ENCODE results near the gene RFX2.

Gene RFX2

GRCh38 chr19:6103217-6103644, 7.1 kb downstream of the RFX2 start:
- H3K4me3 ChIP-seq (ENCODE audit: low read length), result peak overlapping the region; percentile 21
- peaks cover 72% of the 10 kb centered on the region for H3K4me1 ChIP-seq (ENCODE audit: control insufficient read depth, insufficient read depth, low read length)
- peak; percentile 94 for DNase-seq (ENCODE audit: low read depth)
- peak overlapping the region; percentile 65 for H3K9ac ChIP-seq (ENCODE audit: low read length)
- no peaks in the 10 kb centered on the region for H3K9me3 ChIP-seq (ENCODE audit: control insufficient read depth, low read length)
- no peaks in the 10 kb centered on the region for H3K27me3 ChIP-seq (replicated peaks; ENCODE audit: control insufficient read depth, insufficient read depth, low read length)
- no peaks in the 10 kb centered on the region for H3K36me3 ChIP-seq (ENCODE audit: control insufficient read depth, insufficient read depth, low read length, severe bottlenecking)

GRCh38 chr19:6101991-6102390, 8.3 kb downstream of the RFX2 start:
- Histone ChIP-seq H3K36me3 (ENCODE audit: control insufficient read depth, insufficient read depth, low read length, severe bottlenecking) (no peaks in the 10 kb centered on the region), H3K9ac (ENCODE audit: low read length) (no peak overlapping the region), H3K9me3 (ENCODE audit: control insufficient read depth, low read length) (no peaks in the 10 kb centered on the region), H3K4me3 (ENCODE audit: low read length) (no peak overlapping the region), H3K4me1 (ENCODE audit: control insufficient read depth, insufficient read depth, low read length) (peaks cover 75% of the 10 kb centered on the region), H3K27me3 (replicated peaks; ENCODE audit: control insufficient read depth, insufficient read depth, low read length) (no peaks in the 10 kb centered on the region)
- DNase-seq (ENCODE audit: low read depth), result no peak

- Histone ChIP-seq H3K4me3 (ENCODE audit: low read length) (no peak overlapping the region), H3K36me3 (ENCODE audit: control insufficient read depth, insufficient read depth, low read length, severe bottlenecking) (no peaks in the 10 kb centered on the region), H3K9me3 (ENCODE audit: control insufficient read depth, low read length) (no peaks in the 10 kb centered on the region), H3K27me3 (replicated peaks; ENCODE audit: control insufficient read depth, insufficient read depth, low read length) (no peaks in the 10 kb centered on the region), H3K9ac (ENCODE audit: low read length) (no peak overlapping the region), H3K4me1 (ENCODE audit: control insufficient read depth, insufficient read depth, low read length) (peaks cover 75% of the 10 kb centered on the region)
- peak; percentile 43 for DNase-seq (ENCODE audit: low read depth)
These were observed 8.9 kb downstream of the RFX2 start for GRCh38 chr19:6101291-6101825.

- H3K4me1 ChIP-seq (ENCODE audit: control insufficient read depth, insufficient read depth, low read length), result peaks cover 70% of the 10 kb centered on the region
- no peak overlapping the region for H3K4me3 ChIP-seq (ENCODE audit: low read length)
- no peaks in the 10 kb centered on the region for H3K9me3 ChIP-seq (ENCODE audit: control insufficient read depth, low read length)
- no peak for DNase-seq (ENCODE audit: low read depth)
- no peaks in the 10 kb centered on the region for H3K27me3 ChIP-seq (replicated peaks; ENCODE audit: control insufficient read depth, insufficient read depth, low read length)
- no peak overlapping the region for H3K9ac ChIP-seq (ENCODE audit: low read length)
- no peaks in the 10 kb centered on the region for H3K36me3 ChIP-seq (ENCODE audit: control insufficient read depth, insufficient read depth, low read length, severe bottlenecking)
These were observed 9.9 kb downstream of the RFX2 start for GRCh38 chr19:6100284-6100915.

- Histone ChIP-seq H3K36me3 (ENCODE audit: control insufficient read depth, insufficient read depth, low read length, severe bottlenecking) (no peaks in the 10 kb centered on the region), H3K9me3 (ENCODE audit: control insufficient read depth, low read length) (no peaks in the 10 kb centered on the region), H3K4me3 (ENCODE audit: low read length) (no peak overlapping the region), H3K27me3 (replicated peaks; ENCODE audit: control insufficient read depth, insufficient read depth, low read length) (no peaks in the 10 kb centered on the region), H3K9ac (ENCODE audit: low read length) (peak overlapping the region; percentile 69), H3K4me1 (ENCODE audit: control insufficient read depth, insufficient read depth, low read length) (peaks cover 62% of the 10 kb centered on the region)
- no peak for DNase-seq (ENCODE audit: low read depth)
These were observed 10.7 kb downstream of the RFX2 start for GRCh38 chr19:6099599-6099998.

- Histone ChIP-seq H3K27me3 (replicated peaks; ENCODE audit: control insufficient read depth, insufficient read depth, low read length) (no peaks in the 10 kb centered on the region), H3K9ac (ENCODE audit: low read length) (peak overlapping the region; percentile 69), H3K4me3 (ENCODE audit: low read length) (peak overlapping the region; percentile 29), H3K9me3 (ENCODE audit: control insufficient read depth, low read length) (no peaks in the 10 kb centered on the region), H3K4me1 (ENCODE audit: control insufficient read depth, insufficient read depth, low read length) (peaks cover 57% of the 10 kb centered on the region), H3K36me3 (ENCODE audit: control insufficient read depth, insufficient read depth, low read length, severe bottlenecking) (no peaks in the 10 kb centered on the region)
- no peak for DNase-seq (ENCODE audit: low read depth)
These were observed 11.3 kb downstream of the RFX2 start for GRCh38 chr19:6099033-6099432.

GRCh38 chr19:6098574-6098973, 11.7 kb downstream of the RFX2 start:
- H3K4me3 ChIP-seq (ENCODE audit: low read length), result peak overlapping the region; percentile 29
- no peak for DNase-seq (ENCODE audit: low read depth)
- H3K9ac ChIP-seq (ENCODE audit: low read length), result peak overlapping the region; percentile 69
- H3K27me3 ChIP-seq (replicated peaks; ENCODE audit: control insufficient read depth, insufficient read depth, low read length), result no peaks in the 10 kb centered on the region
- H3K9me3 ChIP-seq (ENCODE audit: control insufficient read depth, low read length), result no peaks in the 10 kb centered on the region
- H3K4me1 ChIP-seq (ENCODE audit: control insufficient read depth, insufficient read depth, low read length), result peaks cover 53% of the 10 kb centered on the region
- H3K36me3 ChIP-seq (ENCODE audit: control insufficient read depth, insufficient read depth, low read length, severe bottlenecking), result no peaks in the 10 kb centered on the region

- Histone ChIP-seq H3K9me3 (ENCODE audit: control insufficient read depth, low read length) (no peaks in the 10 kb centered on the region), H3K4me3 (ENCODE audit: low read length) (no peak overlapping the region), H3K36me3 (ENCODE audit: control insufficient read depth, insufficient read depth, low read length, severe bottlenecking) (no peaks in the 10 kb centered on the region), H3K27me3 (replicated peaks; ENCODE audit: control insufficient read depth, insufficient read depth, low read length) (no peaks in the 10 kb centered on the region), H3K9ac (ENCODE audit: low read length) (peak overlapping the region; percentile 69), H3K4me1 (ENCODE audit: control insufficient read depth, insufficient read depth, low read length) (peaks cover 50% of the 10 kb centered on the region)
- DNase-seq (ENCODE audit: low read depth), result no peak
These were observed 12.4 kb downstream of the RFX2 start for GRCh38 chr19:6097911-6098310.

- Histone ChIP-seq H3K9me3 (ENCODE audit: control insufficient read depth, low read length) (no peaks in the 10 kb centered on the region), H3K9ac (ENCODE audit: low read length) (no peak overlapping the region), H3K36me3 (ENCODE audit: control insufficient read depth, insufficient read depth, low read length, severe bottlenecking) (no peaks in the 10 kb centered on the region), H3K4me3 (ENCODE audit: low read length) (no peak overlapping the region), H3K27me3 (replicated peaks; ENCODE audit: control insufficient read depth, insufficient read depth, low read length) (no peaks in the 10 kb centered on the region), H3K4me1 (ENCODE audit: control insufficient read depth, insufficient read depth, low read length) (peaks cover 53% of the 10 kb centered on the region)
- no peak for DNase-seq (ENCODE audit: low read depth)
These were observed 14.5 kb downstream of the RFX2 start for GRCh38 chr19:6095760-6096159.

- Histone ChIP-seq H3K9ac (ENCODE audit: low read length) (peak overlapping the region; percentile 82), H3K9me3 (ENCODE audit: control insufficient read depth, low read length) (no peaks in the 10 kb centered on the region), H3K4me1 (ENCODE audit: control insufficient read depth, insufficient read depth, low read length) (peaks cover 48% of the 10 kb centered on the region), H3K36me3 (ENCODE audit: control insufficient read depth, insufficient read depth, low read length, severe bottlenecking) (no peaks in the 10 kb centered on the region), H3K27me3 (replicated peaks; ENCODE audit: control insufficient read depth, insufficient read depth, low read length) (no peaks in the 10 kb centered on the region), H3K4me3 (ENCODE audit: low read length) (peak overlapping the region; percentile 69)
- peak; percentile 88 for DNase-seq (ENCODE audit: low read depth)
These were observed 17.7 kb downstream of the RFX2 start for GRCh38 chr19:6092329-6093286.

GRCh38 chr19:6091771-6092291, 18.5 kb downstream of the RFX2 start:
- Histone ChIP-seq H3K27me3 (replicated peaks; ENCODE audit: control insufficient read depth, insufficient read depth, low read length) (no peaks in the 10 kb centered on the region), H3K9me3 (ENCODE audit: control insufficient read depth, low read length) (no peaks in the 10 kb centered on the region), H3K9ac (ENCODE audit: low read length) (peak overlapping the region; percentile 82), H3K4me3 (ENCODE audit: low read length) (peak overlapping the region; percentile 69), H3K36me3 (ENCODE audit: control insufficient read depth, insufficient read depth, low read length, severe bottlenecking) (no peaks in the 10 kb centered on the region), H3K4me1 (ENCODE audit: control insufficient read depth, insufficient read depth, low read length) (peaks cover 55% of the 10 kb centered on the region)
- DNase-seq (ENCODE audit: low read depth), result peak; percentile 57

All from adipocyte (in vitro differentiated cells).